Left ventricle myocardium inferior (tissue), 1 donor: ENCODE data around the gene DCBLD1. TPM values are rescaled to one million over a fixed set of nuclear protein-coding genes. Genes with fewer than 3 reads are reported as not detected.

Experiments used
- DNase-seq: peaks from one replicate; pipeline ENCODE4 v3.0.0-alpha.2; 2020
- H3K27ac ChIP-seq: fragments of 200-600 bp; replicated peaks from 2 replicates; pipeline ENCODE4 v1.8.0; 2021
- H3K27me3 ChIP-seq: fragments of 200-600 bp; 2 replicates; pipeline ENCODE4 v1.8.0; 2021; ENCODE audit warnings: low read depth
- H3K36me3 ChIP-seq: fragments of 200-600 bp; 2 replicates; pipeline ENCODE4 v1.8.0; 2021
- H3K4me1 ChIP-seq: fragments of 200-600 bp; 2 replicates; pipeline ENCODE4 v1.8.0; 2021
- H3K4me3 ChIP-seq: fragments of 200-600 bp; 2 replicates; pipeline ENCODE4 v1.8.0; 2021; ENCODE audit warnings: mild to moderate bottlenecking, moderate library complexity
- H3K9me3 ChIP-seq: fragments of 200-600 bp; replicated peaks from 2 replicates; pipeline ENCODE4 v1.8.0; 2021
- CTCF ChIP-seq: fragments of 200-600 bp; IDR thresholded peaks from 2 replicates; pipeline ENCODE4 v1.8.0; 2021; ENCODE audit warnings: antibody characterized with exemption, mild to moderate bottlenecking, borderline replicate concordance
- intact Hi-C: fragments of 100-400 bp; cut with micrococcal nuclease; formaldehyde crosslinking; loops from one replicate; pipeline ENCODE4 v1.11.0; 2022
- total RNA-seq: library from RNA; stranded (reverse); fragmentation: NEBNext Ultra II Directional; extraction: Animal tissue kit (Norgen Biotek cat#: 25700); gene quantifications from one replicate; pipeline ENCODE4 v1.2.1, GENCODE V29; 2021
- donor health status: DM: no; HTN: yes; CAD: no; lungs with severe emphysema.

Gene DCBLD1
- total RNA-seq, 1 donor from 2014 or later = 5.5 TPM

- peaks cover 8% of the 10 kb centered on the region for H3K36me3 ChIP-seq
- H3K9me3 ChIP-seq = no peaks in the 10 kb centered on the region
- H3K4me3 ChIP-seq = no peak overlapping the region
- no peak overlapping the region for H3K27ac ChIP-seq
- intact Hi-C loops = no loop called here
- no peak for TF ChIP-seq CTCF
- no peak for DNase-seq
- no peaks in the 10 kb centered on the region for H3K27me3 ChIP-seq
- no peaks in the 10 kb centered on the region for H3K4me1 ChIP-seq
Observed at GRCh38 chr6:117518870-117519269, 36.4 kb downstream of the DCBLD1 start.

- Histone ChIP-seq H3K4me1 (no peaks in the 10 kb centered on the region), H3K9me3 (no peaks in the 10 kb centered on the region), H3K4me3 (no peak overlapping the region), H3K27me3 (no peaks in the 10 kb centered on the region), H3K36me3 (peaks cover 8% of the 10 kb centered on the region), H3K27ac (no peak overlapping the region)
- intact Hi-C loops = no loop called here
- TF ChIP-seq CTCF = no peak
- DNase-seq = no peak
Observed at GRCh38 chr6:117520603-117521395, 38.3 kb downstream of the DCBLD1 start.

- H3K9me3 ChIP-seq = no peaks in the 10 kb centered on the region
- intact Hi-C loops = no loop called here
- no peak overlapping the region for H3K27ac ChIP-seq
- TF ChIP-seq CTCF = no peak
- no peak overlapping the region for H3K4me3 ChIP-seq
- no peaks in the 10 kb centered on the region for H3K27me3 ChIP-seq
- H3K36me3 ChIP-seq = peaks cover 8% of the 10 kb centered on the region
- H3K4me1 ChIP-seq = no peaks in the 10 kb centered on the region
- no peak for DNase-seq
Observed at GRCh38 chr6:117521791-117522502, 39.5 kb downstream of the DCBLD1 start.

GRCh38 chr6:117525607-117526006 is 43.1 kb downstream of the DCBLD1 start:
- TF ChIP-seq CTCF = no peak
- Histone ChIP-seq H3K9me3 (no peaks in the 10 kb centered on the region), H3K4me1 (peaks cover 8% of the 10 kb centered on the region), H3K4me3 (no peak overlapping the region), H3K27ac (peak overlapping the region; percentile 24), H3K36me3 (peaks cover 3% of the 10 kb centered on the region), H3K27me3 (no peaks in the 10 kb centered on the region)
- no peak for DNase-seq
- intact Hi-C loops = no loop called here

- H3K4me3 ChIP-seq = no peak overlapping the region
- TF ChIP-seq CTCF = no peak
- no peaks in the 10 kb centered on the region for H3K27me3 ChIP-seq
- H3K27ac ChIP-seq = peak overlapping the region; percentile 58
- intact Hi-C loops = no loop called here
- no peaks in the 10 kb centered on the region for H3K9me3 ChIP-seq
- H3K4me1 ChIP-seq = peaks cover 14% of the 10 kb centered on the region
- H3K36me3 ChIP-seq = peaks cover 7% of the 10 kb centered on the region
- no peak for DNase-seq
Observed at GRCh38 chr6:117530467-117531242, 48.2 kb downstream of the DCBLD1 start.
